Pulmonary artery endothelial cell (primary cell): ENCODE measurements around the gene URAD. TPM values are rescaled to one million over a fixed set of nuclear protein-coding genes. Genes with fewer than 3 reads are reported as not detected.
"Not testable (repeated sequence)": the region's sequence is repeated elsewhere in the genome, so short reads cannot be mapped to it uniquely, and the experiment has no call there.

ENCODE experiments used
- DNase-seq: peaks from one replicate; pipeline ENCODE4 v3.0.0-alpha.2; 2011; ENCODE audit warnings: low read depth, low spot score
- total RNA-seq: library from RNA; depleted of rRNA; stranded (reverse); fragments of >200 nt; gene quantifications from 2 replicates; pipeline ENCODE4 v1.2.3, GENCODE V29; 2014

URAD gene
- total RNA-seq, 1 donor from 2014 or later = not detected

DNA sequence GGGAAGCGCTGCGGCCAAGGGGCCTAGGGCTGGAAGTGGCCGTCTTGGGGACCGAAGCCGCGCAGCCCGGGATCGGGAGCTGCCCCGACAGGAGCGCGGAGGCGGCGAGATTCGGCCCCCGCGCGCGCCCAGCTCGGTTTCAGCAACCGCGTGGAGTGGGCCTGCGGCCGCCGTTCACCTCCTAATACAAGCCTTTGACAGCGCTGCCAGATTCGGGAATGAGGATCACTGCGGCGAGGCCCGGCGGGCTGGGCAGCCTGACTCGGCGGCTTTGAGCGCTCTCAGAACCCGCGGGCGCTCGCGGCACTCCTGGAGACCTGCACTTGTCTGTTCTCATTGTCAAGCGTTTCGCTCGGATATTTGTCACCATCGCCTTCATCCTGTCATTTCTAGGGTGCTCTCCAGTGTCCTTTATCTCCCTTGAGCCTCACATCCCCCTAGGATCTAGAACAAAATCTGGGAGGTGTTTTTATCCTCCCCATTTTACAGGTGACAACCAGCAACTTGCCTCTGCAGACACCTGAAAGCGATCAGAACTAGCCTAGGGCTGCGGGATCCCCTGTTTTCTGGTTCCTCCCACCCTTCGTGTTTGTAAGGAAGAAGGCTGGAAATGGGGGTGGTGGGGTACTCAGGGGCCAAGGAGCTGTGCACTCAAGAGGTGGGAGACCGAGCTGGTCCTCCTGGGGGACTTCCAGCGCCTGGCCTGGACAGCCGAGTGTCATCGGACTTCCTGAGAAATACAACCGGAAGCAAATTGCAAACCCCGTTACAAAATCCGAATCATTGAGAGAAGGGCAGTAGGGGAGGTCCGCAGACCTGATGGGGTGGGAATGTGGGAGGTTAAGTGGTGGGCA, 17.9 kb downstream of the URAD start:
- DNase-seq = no peak

DNA sequence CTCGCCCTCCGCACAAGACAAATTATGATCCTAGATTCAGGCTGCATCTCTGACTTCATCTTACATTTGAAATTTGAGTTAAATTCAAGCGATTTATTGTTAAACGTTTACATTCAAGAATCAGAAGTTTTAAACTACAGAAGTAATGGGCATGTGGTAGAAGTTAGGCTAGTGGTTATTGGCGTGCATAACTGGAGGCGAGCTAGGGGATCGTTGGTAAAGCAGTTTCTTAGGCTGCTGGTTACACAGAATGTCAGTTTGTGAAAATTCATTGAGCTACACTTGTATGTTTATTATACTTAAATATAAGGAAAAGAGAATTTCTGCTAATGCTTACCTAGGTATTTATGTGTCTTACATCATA, 18.6 kb downstream of the URAD start:
- no peak for DNase-seq

DNA sequence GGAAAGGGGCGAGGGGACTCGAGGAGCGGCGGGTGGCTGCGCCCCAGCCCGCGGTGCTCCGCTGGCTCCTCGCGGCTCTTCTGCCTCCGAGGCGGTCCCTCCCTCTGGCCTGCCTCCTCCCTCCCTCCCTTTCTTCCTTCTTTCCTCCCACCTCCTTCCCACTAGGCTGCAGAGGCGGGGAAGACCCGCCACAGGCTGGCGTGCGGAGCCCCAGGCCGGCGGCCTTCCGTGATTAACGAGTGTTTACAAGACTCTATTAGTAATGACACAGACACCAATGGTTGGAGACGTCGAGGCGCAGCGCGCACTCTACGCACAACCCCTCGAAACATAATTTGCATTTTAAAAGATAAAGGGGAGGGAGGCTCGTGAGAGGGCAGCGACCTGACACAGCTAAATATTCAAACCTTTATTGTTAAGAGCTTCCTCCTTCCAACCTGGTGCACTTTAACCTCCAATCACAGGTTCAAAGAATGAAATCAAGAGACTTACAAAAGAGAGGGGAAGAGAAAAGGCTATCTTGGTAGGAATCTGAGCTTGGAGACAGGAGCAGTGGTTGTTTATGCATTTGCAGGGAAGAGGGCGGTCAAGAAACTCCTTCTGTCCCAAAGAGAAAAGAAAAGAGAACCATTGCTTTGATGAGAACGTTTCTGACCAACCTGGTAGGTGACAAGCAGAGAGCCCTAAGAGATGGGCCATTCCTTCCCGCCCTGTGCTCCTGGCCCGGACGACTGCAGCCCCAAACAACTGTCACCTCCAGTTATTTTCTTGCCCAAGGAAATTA, 19.2 kb downstream of the URAD start, which contains the start of gene CDX2:
CDX2 (minus strand) TSS at position 234 of the 784 bp plus-strand sequence. CDS start 309 bp downstream, outside the sequence.
- no peak for DNase-seq

DNA sequence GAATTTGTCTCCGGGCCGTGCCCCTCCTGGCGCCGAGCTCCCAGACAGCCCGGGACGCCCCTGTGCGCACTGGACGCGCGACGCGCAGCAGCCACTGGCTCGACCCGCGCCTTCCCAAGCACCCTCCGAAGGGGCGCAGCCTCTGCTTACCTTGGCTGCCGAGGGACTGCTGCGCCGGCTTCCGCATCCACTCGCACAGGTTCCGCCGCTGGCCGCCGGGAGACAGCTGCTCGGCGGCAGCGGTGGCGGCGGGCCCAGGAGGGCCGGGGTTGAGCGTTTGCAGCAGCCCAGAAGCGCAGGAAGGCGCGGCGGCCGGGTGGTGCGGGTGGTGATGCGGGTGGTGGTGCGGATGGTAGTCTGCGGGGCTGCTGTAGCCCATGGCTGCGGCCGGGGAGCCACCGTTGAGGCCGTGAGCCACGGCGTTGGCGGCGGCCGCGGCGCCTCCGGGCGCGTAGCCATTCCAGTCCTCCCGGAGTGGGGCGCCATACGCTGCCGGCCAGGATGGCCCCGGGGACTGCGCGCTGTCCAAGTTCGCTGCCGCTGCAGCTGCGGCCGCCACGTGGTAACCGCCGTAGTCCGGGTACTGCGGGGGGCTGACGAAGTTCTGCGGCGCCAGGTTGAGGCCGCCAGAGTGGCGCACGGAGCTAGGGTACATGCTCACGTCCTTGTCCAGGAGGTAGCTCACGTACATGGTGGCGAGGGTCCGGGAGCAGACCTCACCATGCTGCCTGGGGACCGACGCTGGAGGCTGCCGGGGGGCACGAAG, 20.0 kb downstream of the URAD start:
- no peak for DNase-seq

DNA sequence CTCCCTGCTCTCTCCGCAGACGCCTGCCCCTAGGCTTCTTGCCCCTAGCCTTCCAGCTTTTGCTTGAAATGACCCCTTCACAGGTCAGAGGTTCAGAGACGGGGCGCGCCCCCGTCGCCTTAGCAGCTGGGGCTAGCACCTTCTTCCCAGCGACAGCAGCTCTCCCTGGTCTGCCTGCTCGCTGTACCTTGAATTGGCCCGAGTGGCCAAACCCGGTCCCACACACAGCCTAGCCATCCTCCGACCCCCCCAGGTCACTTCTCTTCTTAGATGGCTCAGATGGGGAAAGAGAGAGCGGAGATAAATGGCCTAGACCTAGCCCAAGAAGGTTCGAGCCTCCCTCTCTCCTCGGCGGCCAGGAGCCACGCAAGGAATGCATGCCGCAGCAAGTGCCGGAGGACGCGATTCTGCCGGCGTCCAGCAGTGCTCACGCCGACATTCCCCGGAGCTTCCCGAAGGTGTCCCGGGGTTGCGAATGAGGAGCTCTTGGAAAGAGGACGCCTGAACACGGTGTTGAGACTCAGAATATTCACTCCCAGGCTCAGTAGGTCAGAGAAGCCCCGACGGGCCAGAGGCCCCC, 20.7 kb downstream of the URAD start:
- no peak for DNase-seq

DNA sequence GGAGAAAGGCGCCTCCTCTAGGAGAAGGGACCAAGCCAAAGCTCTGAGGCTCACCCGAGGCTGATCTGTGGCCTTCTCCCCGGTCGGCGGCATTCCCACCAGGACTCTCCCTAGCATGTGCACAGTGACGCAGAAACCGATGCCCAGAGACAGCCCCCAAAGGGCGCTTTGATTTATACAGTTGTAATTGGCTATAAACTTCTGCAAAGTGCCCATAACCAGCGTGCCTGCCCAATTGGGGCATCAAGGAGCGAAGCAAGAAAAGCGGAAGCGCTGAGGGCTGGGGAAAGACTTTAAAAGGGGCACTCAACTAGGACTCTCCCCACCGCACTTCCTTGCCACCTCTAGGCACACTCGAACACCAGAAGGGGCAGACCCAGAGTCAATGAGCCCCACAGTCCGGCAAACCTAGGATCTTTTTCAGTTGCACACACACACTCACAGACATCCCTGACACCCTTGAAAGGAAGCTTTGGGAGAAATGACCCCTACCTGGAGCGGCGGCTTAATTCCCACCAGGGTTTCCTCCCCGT, 21.2 kb downstream of the URAD start:
- no peak for DNase-seq

DNA sequence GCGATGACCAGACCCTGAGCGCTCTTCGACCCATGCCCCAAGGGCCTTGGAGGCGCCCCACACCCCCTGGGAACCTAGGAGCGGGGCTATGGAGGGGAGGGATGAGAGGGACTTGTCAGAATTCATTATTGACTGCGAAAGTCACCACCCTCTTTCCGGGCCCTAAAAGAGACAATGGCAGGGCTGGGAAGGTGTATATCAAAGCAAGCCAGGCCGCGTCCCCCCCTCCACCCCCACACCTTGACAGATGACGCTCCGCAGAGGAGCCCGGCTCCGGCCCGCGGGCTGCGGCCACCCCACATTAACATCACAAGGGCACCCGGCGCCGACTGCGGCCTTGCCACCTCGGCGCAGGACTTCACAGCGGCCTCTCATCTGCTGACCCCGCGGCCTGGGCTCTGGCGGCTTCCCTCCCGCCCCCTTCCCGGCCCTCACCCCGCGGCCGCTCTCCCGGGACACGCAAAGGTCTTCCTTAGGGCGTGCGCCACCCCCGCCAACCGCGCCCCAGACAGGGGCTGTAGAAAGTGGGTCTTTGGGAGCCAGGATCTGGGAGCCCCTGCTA, 21.8 kb downstream of the URAD start:
- DNase-seq = no peak

DNA sequence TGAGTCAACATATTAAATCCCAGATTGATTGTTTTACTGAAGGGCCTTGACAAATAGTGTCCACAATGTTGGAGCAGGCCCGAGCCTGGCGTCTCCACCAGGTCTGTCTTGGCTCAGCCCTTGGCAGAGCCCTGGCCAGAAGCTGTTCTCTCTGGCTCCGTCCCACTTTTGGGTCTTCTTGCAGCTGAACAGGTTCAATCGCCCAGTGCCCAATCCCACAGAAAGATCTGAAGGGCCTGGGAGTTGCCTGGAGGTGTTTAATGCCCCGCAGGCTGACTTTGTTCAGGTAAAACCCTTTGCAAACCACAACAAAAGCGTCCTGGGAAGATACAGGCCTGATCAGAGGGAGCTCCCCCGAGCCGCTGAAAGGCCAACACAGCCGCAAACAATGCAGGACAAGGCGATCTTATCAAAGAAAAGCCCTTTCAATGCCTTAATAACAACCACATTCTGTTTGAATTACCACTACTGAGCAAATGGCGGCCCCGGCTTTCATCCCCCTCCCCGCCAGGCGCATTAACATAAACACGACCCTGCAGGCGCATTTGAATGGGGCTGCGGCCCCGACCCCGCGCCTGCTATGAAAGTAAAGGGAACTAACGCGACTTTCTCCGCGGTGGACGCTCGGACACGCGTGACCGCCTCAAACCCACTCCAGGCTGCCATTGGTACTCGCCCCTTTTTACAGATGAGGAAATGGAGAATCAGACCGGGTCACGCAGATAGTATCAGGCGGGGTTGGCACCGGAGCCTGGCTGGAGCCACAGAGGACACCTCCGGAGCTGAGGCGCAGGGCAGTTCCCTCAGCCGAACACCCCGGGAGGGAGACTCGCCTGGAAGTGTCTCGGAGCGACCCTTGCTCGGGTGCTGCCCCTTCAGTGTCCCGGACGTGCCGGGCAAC, 22.5 kb downstream of the URAD start:
- no peak for DNase-seq

DNA sequence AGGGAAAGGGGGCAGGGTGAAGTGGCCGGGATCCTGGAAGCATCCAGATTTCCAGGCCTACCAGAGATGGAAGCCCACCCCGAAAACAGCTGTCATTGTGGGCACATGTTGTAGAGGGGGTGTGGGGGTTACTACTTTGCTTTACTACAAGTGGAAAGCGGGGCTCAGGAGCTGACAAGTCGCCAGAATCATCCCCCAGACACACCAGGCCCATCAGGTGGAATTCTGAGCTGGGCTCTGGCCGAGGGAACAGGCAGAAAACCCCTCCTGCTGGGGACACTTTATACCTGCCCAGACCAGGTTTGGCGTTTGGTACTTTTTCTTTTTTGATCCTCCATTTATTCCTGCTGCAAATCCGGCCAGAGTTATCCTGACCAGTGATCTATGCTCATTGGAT, 23.2 kb downstream of the URAD start:
- DNase-seq = no peak

DNA sequence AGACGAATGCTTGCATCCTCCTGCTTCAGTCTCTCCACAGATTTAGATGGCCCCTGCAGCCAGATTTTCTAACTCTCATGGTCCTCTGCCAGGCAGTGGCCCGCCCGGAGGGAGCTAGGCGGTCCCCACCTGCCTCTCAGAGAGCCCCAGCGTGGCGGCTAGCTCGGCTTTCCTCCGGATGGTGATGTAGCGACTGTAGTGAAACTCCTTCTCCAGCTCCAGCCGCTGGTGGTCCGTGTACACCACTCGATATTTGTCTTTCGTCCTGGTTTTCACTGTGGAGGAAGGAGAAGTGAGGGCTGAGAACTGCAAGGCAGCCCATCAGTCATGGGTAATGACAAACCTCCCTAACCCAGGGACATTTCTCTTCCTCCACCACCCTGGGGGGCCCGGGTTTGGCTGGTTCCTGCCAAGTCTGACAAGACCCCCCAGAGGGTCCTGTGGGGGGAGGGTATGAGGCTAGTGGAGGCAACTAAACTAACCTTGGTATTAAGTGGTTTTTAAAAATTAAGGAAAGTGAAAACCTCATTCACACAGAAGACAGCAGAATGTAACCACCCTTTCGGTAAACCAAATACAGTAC, 23.7 kb downstream of the URAD start:
- no peak for DNase-seq

DNA sequence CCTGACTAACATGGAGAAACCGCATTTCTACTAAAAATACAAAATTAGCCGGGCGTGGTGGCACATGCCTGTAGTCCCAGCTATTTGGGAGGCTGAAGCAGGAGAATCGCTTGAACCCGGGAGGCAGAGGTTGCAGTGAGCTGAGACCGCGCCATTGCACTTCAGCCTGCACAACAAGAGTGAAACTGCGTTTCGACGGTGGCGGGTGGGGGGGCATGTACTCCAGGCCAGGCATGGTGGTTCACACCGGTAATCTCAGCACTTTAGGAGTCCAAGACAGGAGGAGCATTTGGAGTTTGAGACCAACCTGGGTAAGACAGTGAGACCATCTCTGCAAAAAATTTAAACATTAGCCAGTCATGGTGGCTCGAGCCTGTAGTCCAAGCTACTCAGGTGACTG, 24.3 kb downstream of the URAD start:
- DNase-seq = not testable (repeated sequence)

DNA sequence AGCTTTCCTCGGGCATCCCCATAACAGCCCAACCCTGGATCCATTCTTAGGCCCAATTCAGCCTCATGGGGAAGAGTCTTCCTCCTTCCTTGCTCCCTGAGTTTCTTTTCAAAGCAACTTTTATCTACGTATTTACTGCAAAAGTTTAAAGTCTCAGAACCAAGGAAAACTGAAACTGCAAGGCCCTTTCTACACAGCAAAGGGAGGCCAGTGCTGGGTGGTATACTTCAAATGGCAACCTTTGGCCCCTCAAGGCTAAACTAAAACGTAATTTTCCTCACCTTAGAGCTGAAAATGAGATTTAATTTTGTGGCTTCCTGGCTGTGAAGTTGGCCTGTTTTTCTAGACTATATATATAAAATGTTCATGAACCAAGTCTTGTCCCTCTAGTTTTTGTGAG, 25.0 kb downstream of the URAD start:
- DNase-seq = no peak

DNA sequence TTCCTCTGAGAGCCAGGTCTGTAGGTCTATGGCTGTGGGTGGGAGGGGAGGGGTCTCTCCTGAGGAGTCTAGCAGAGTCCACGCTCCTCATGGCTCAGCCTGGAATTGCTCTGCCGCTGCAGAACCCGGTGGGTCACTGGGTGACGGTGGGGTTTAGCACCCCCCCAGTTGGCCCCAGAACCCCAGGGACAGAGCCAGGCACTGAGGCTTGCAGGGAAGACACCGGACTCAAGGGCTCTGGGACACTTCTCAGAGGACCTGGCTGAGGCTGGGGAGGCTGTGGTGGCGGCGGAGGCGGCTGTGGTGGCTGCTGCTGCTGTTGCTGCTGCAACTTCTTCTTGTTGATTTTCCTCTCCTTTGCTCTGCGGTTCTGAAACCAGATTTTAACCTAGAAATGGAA, 25.5 kb downstream of the URAD start:
- no peak for DNase-seq

DNA sequence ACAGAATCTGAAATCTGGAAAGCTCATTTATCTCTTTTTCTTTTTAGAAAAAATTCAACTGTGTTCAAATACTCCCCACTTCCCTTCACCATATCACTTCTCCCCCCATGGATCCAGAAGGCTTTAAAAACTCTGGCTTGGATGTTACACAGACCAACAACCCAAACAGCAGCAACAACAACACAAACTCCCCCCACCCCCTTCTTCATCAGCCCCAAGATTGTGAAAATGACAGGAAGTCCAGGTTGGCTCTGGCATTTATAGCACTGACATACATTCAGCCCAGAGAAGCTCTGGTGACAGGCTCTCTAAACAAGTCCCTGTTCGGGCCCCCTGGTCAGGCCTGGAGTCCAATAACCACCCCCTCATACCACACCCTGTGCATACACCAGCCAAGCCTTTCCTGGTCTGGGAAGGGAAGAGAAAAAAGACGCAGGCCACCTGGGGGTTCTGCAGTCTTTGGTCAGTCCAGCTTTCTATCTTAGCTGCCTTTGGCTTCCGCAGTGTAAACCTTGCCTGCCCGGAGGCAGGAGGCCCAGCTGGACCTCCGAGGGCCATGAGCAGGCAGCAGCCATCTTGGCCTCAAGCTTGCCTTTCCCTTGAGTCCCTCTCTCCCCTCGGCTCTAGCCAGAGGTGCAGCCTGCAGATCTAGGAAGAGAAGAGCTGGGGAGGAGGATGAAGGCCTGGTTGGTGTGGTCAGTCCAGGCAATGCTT, 26.2 kb downstream of the URAD start:
- no peak for DNase-seq

DNA sequence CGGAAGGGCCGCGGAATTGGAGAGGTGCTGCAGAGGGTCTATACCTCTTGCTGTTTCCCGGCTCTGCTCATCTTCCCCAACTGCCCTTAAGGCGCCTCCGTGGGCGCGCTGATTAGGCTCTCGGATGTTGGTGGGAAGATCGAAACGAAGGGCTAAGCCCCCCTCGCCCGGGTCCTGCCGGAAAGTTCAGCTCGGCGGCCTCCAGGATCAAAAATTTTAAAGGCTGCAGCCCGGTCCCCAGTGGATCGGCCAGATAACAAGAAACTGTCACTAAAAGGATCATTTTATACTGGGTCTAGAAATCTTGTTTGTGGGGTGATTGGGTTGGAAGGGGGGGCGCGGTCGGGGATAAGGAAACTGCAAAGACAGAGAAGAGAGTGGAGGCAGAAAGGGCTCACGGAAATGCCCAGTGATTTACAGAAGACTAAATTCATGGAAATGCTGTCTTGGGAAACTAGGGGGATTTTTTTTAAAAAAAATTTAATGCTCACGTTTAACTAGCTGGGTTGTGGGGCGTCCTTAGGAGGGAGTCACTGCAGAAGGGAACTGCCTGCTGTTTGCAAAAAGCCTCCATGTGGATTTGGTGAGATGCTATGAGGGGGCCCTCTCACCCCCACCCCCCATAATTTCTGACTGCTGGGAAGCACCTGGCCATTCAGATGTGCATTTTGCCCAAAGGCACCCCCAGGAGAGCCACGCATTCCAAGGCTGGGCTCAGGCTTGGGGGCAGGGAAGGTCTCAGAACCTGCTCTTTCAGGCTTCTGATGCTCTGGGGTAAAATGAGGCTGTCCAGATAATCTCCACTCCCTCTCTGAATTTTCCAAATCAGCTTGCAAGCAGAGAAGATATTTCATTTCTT, 27.0 kb downstream of the URAD start:
- DNase-seq = no peak

DNA sequence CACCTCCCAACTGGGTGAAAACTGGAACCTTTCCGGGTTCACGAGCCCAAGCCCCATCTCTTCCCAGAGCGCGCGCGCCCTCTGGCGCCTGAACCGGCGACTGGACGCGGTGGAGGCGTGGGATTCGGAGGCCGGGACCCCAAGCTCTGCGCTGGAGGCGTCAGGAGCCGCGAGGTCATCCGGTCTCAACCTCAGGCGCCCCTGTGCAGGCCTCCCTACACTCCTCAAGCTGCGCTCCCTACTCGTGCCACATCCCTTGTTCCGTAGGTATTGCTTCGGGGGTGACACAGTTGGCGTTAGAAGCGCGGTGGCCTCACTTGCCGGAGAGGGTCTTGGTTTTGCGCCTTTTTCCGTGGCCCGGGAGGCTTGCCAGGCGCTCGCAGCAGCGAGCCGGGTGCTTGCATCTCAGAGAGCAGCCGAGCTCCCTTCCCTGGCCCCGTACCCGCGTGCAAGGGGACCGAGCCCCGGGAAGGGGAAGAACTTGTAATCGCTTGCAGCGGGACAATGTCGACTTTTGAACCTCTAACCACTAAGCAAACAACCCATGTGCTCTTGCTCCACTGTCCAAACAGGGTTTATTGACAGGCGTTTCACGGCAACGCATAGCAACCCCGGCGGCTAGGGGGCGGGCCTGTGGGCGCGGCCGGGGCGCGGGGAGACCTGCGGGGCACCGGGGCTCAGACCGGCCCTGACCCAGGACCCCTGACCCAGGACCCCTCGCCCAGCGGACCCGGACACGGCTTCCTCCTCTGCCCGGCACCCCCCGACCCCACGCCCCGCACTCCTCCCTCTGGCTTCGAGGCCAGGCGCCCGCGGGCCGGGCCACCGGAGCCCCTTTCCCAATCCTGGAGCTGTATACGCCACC, 27.9 kb downstream of the URAD start:
- no peak for DNase-seq

DNA sequence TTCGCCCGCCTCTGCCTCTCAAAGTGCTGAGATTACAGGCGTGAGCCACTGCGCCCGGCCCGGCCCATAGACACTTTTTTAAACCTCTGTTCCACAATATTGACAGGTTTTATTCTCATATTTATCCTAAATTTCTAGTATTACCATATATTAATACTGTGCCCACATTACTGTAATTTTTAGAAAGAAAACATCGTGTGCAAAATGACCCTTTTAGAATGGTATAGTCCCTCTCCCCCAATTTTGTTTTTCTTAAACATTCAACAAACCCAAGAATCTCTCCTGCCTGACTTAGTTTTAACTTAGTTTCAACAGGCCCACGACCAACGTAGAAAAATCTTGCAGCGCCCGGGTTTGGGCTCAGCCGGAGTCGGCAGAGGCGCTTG, 28.5 kb downstream of the URAD start:
- no peak for DNase-seq
